ENCODE measurements around the gene CNTROB.

Gene CNTROB

DNA sequence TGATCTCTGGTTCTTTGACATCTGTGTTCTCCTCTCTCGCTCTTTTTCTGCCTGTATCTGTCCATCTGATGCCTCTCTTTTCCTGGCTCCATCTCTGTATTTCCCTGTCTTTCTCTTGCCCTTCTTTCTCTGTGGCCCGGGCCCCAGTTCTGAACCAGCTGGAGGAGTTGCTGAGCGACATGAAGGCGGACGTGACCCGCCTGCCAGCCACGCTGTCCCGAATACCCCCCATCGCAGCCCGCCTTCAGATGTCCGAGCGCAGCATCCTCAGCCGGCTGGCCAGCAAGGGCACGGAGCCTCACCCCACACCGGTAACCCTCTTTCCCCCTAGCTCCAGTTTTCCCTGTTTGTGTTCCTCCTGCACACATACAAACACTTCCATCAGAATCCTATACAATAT is 21.7 kb upstream of the CNTROB start:
- Histone ChIP-seq H3K9ac (ENCODE audit: low read length in 5 of 5) (no peak overlapping the region), H3K27ac (ENCODE audit: low read depth, low read length) (no peak overlapping the region), H3K4me1 (ENCODE audit: control insufficient read depth in 5 of 5, insufficient read depth in 5 of 5, low read length in 5 of 5) (peaks cover 2 to 6% (median 5%) of the 10 kb centered on the region in 5 donors), H3K4me3 (ENCODE audit: low read depth in 1 of 5, low read length in 5 of 5) (no peak overlapping the region), H3K36me3 (ENCODE audit: control insufficient read depth in 5 of 5, insufficient read depth in 5 of 5, low read length in 5 of 5) (peaks cover 0 to 68% (median 60%) of the 10 kb centered on the region in 5 donors), H3K27me3 (ENCODE audit: control insufficient read depth in 5 of 5, insufficient read depth in 4 of 5, low read length in 5 of 5) (no peaks in the 10 kb centered on the region), H3K9me3 (ENCODE audit: control insufficient read depth in 5 of 5, low read length in 5 of 5) (no peaks in the 10 kb centered on the region)

DNA sequence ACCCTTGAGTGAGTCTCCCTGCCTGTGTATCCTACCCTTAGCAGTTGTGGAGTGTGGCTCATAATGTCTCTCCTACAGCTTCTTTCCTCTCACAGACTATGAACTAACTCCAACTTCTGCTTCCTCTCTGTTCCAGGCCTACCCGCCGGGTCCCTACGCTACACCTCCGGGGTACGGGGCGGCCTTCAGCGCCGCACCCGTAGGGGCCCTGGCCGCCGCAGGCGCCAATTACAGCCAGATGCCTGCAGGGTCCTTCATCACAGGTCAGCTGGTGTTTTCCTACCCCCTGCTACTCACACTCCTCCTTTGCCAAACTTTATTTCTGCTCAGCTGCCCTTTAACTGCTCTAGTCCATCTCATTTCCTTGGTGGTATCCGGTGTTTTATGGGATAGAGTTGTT is 21.3 kb upstream of the CNTROB start:
- Histone ChIP-seq H3K9me3 (ENCODE audit: control insufficient read depth in 5 of 5, low read length in 5 of 5) (no peaks in the 10 kb centered on the region), H3K9ac (ENCODE audit: low read length in 5 of 5) (no peak overlapping the region), H3K4me3 (ENCODE audit: low read depth in 1 of 5, low read length in 5 of 5) (no peak overlapping the region), H3K36me3 (ENCODE audit: control insufficient read depth in 5 of 5, insufficient read depth in 5 of 5, low read length in 5 of 5) (peaks cover 0 to 63% (median 56%) of the 10 kb centered on the region in 5 donors), H3K27ac (ENCODE audit: low read depth, low read length) (no peak overlapping the region), H3K4me1 (ENCODE audit: control insufficient read depth in 5 of 5, insufficient read depth in 5 of 5, low read length in 5 of 5) (peaks cover 2 to 10% (median 10%) of the 10 kb centered on the region in 5 donors), H3K27me3 (ENCODE audit: control insufficient read depth in 5 of 5, insufficient read depth in 4 of 5, low read length in 5 of 5) (no peaks in the 10 kb centered on the region)

DNA sequence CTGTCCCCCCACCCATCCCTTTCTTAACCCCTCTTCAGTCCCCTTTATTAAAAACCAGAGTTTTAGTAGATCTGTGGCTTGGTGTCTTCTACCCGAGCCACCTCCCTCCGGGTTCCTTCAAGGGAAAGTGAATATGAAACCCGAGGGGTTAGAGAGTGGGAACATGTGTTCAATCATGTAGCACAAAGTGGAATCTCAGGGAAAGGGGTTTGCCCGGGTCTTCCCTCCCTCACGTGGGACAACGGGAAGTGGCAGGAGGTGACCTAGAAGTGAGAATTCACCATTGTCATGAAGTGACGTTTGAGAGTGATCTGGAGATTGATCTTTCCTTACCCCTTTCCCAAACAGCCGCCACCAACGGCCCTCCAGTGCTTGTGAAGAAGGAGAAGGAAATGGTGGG is 20.9 kb upstream of the CNTROB start:
- Histone ChIP-seq H3K27ac (ENCODE audit: low read depth, low read length) (no peak overlapping the region), H3K4me1 (ENCODE audit: control insufficient read depth in 5 of 5, insufficient read depth in 5 of 5, low read length in 5 of 5) (peaks cover 2 to 13% (median 12%) of the 10 kb centered on the region in 5 donors), H3K9ac (ENCODE audit: low read length in 5 of 5) (no peak overlapping the region), H3K36me3 (ENCODE audit: control insufficient read depth in 5 of 5, insufficient read depth in 5 of 5, low read length in 5 of 5) (peaks cover 0 to 59% (median 52%) of the 10 kb centered on the region in 5 donors), H3K4me3 (ENCODE audit: low read depth in 1 of 5, low read length in 5 of 5) (no peak overlapping the region), H3K27me3 (ENCODE audit: control insufficient read depth in 5 of 5, insufficient read depth in 4 of 5, low read length in 5 of 5) (no peaks in the 10 kb centered on the region), H3K9me3 (ENCODE audit: control insufficient read depth in 5 of 5, low read length in 5 of 5) (no peaks in the 10 kb centered on the region)

DNA sequence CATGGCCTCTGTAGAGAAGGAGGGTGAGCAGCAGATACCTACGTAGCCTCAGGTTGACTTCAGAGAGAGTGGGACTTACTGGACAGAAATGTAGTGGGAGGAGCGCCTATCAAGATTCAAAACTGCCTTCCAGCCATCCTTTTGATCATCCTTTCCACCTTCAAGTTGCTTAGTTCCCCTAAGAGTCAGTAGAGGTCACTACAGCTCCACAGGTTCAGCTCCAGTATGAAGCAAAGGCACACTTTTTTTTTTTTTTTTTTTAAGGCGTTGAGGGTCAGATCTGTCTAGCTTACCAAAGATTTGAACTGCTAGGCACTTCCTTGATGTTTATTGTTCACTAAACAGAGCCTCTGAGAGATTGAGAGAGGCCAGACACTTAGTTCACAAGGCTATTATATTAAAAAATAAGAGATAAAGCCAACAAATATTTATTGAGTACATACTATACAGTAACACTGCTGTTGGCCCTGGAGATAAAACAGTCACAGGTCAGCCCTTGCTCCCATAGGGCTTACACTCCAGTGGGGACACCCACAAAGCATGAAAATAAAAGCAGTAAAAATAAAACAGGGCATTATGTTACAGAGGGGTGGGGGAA is 19.0 kb upstream of the CNTROB start:
- Histone ChIP-seq H3K36me3 (ENCODE audit: control insufficient read depth in 5 of 5, insufficient read depth in 5 of 5, low read length in 5 of 5) (peaks cover 0 to 40% (median 34%) of the 10 kb centered on the region in 5 donors), H3K4me3 (ENCODE audit: low read depth in 1 of 5, low read length in 5 of 5) (no peak overlapping the region), H3K27ac (ENCODE audit: low read depth, low read length) (no peak overlapping the region), H3K4me1 (ENCODE audit: control insufficient read depth in 5 of 5, insufficient read depth in 5 of 5, low read length in 5 of 5) (peaks cover 2 to 20% (median 20%) of the 10 kb centered on the region in 5 donors), H3K9me3 (ENCODE audit: control insufficient read depth in 5 of 5, low read length in 5 of 5) (no peaks in the 10 kb centered on the region), H3K9ac (ENCODE audit: low read length in 5 of 5) (peak overlapping the region in 1 of 5 donors; percentile 15), H3K27me3 (ENCODE audit: control insufficient read depth in 5 of 5, insufficient read depth in 4 of 5, low read length in 5 of 5) (no peaks in the 10 kb centered on the region)

DNA sequence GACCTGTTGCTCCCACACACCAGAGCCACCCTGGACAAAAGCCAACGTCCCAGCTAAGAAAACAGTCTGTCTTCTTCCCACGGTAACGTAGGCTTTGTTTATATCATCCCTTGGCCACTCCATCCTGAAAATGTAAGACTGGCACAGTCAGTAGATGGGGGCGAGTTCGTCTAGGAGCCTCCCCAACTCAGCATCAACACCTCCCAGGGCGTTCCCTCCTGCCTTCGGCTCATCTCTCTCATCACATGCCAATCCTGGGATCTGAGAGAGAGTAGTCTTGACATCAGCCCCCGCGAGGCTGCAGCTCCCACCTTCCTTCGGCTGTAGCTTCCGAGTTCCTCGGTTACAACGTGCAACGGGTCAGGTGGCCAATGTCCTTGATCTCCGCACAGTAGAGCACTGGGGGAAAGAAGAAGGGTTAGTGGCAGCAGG is 16.8 kb upstream of the CNTROB start:
- Histone ChIP-seq H3K9ac (ENCODE audit: low read length in 5 of 5) (peak overlapping the region in 4 of 5 donors; percentile 52 to 76 (median 61)), H3K4me3 (ENCODE audit: low read depth in 1 of 5, low read length in 5 of 5) (peak overlapping the region; percentile 56 to 85 (median 74)), H3K4me1 (ENCODE audit: control insufficient read depth in 5 of 5, insufficient read depth in 5 of 5, low read length in 5 of 5) (peaks cover 2 to 20% (median 20%) of the 10 kb centered on the region in 5 donors), H3K27ac (ENCODE audit: low read depth, low read length) (no peak overlapping the region), H3K36me3 (ENCODE audit: control insufficient read depth in 5 of 5, insufficient read depth in 5 of 5, low read length in 5 of 5) (peaks cover 0 to 20% (median 16%) of the 10 kb centered on the region in 5 donors), H3K9me3 (ENCODE audit: control insufficient read depth in 5 of 5, low read length in 5 of 5) (no peaks in the 10 kb centered on the region), H3K27me3 (ENCODE audit: control insufficient read depth in 5 of 5, insufficient read depth in 4 of 5, low read length in 5 of 5) (no peaks in the 10 kb centered on the region)

DNA sequence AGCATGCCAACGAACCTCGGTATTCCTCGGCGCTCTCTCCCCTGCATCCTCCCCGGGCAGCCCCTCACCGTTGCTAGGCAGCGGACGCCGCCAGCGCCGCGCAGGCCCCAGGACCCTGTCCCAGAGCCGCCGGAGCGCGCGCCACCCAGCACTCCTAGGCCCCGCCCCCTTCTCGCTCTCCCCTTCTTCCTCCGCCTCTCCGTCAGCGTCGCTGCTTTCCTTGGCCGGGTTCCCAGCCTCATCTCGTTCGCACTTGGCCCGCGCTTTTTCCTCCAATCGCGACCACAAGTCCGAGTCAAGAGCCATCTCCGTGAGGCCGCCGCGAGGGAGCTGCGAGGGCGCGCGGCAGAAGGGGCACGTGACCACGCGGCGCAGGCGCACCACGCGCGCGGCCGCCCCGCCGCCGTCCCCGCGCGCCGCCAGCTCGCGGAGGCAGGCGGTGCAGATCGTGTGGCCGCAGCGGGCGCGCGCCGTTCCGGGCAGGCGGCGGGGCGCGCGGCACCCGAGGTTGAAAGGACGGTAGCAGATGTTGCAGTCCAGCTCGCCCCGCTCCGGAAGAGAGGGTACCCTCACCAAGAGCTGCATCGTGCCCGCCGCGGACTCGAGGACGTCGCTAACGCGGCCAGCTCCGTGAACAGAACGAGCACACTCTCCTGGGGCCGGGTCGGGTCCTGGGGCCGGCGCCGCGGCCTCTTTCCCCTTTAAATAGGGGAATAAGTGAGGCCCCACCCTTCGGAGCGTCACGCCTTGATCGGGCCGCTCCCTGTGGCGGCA is 16.2 kb upstream of the CNTROB start, which contains the start of gene RNF227:
Gene RNF227, minus strand, starts transcription at position 679 of the 774 bp plus-strand sequence. Its CDS starts 94 bp downstream, at position 585.
- Histone ChIP-seq H3K36me3 (ENCODE audit: control insufficient read depth in 5 of 5, insufficient read depth in 5 of 5, low read length in 5 of 5) (peaks cover 0 to 14% (median 10%) of the 10 kb centered on the region in 5 donors), H3K4me1 (ENCODE audit: control insufficient read depth in 5 of 5, insufficient read depth in 5 of 5, low read length in 5 of 5) (peaks cover 2 to 20% (median 20%) of the 10 kb centered on the region in 5 donors), H3K27me3 (ENCODE audit: control insufficient read depth in 5 of 5, insufficient read depth in 4 of 5, low read length in 5 of 5) (no peaks in the 10 kb centered on the region), H3K9me3 (ENCODE audit: control insufficient read depth in 5 of 5, low read length in 5 of 5) (no peaks in the 10 kb centered on the region), H3K27ac (ENCODE audit: low read depth, low read length) (peak within 1 kb of the TSS; percentile 41), H3K4me3 (ENCODE audit: low read depth in 1 of 5, low read length in 5 of 5) (peak within 1 kb of the TSS; percentile 68 to 85 (median 74)), H3K9ac (ENCODE audit: low read length in 5 of 5) (peak within 1 kb of the TSS; percentile 42 to 76 (median 65))

DNA sequence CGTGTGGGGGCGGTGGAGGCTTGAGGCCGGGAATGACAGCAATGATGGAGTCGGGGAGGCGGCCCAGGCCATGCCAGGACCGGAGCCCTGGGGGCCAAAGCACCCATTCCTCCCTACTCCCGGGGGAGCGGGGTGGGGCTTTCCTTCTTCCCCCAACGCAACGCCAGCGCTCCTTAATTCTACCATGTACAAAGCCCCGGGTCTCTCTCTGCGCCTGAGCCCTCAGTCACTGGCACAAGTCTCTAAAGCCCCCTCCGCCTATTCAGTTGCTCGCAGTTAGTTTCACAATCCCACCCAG is 15.7 kb upstream of the CNTROB start:
- Histone ChIP-seq H3K27me3 (ENCODE audit: control insufficient read depth in 5 of 5, insufficient read depth in 4 of 5, low read length in 5 of 5) (no peaks in the 10 kb centered on the region), H3K27ac (ENCODE audit: low read depth, low read length) (peak overlapping the region; percentile 41), H3K9ac (ENCODE audit: low read length in 5 of 5) (peak overlapping the region in 4 of 5 donors; percentile 42 to 70 (median 66)), H3K36me3 (ENCODE audit: control insufficient read depth in 5 of 5, insufficient read depth in 5 of 5, low read length in 5 of 5) (peaks cover 0 to 9% (median 6%) of the 10 kb centered on the region in 5 donors), H3K4me1 (ENCODE audit: control insufficient read depth in 5 of 5, insufficient read depth in 5 of 5, low read length in 5 of 5) (peaks cover 2 to 20% (median 20%) of the 10 kb centered on the region in 5 donors), H3K9me3 (ENCODE audit: control insufficient read depth in 5 of 5, low read length in 5 of 5) (no peaks in the 10 kb centered on the region), H3K4me3 (ENCODE audit: low read depth in 1 of 5, low read length in 5 of 5) (peak overlapping the region; percentile 61 to 79 (median 73))

DNA sequence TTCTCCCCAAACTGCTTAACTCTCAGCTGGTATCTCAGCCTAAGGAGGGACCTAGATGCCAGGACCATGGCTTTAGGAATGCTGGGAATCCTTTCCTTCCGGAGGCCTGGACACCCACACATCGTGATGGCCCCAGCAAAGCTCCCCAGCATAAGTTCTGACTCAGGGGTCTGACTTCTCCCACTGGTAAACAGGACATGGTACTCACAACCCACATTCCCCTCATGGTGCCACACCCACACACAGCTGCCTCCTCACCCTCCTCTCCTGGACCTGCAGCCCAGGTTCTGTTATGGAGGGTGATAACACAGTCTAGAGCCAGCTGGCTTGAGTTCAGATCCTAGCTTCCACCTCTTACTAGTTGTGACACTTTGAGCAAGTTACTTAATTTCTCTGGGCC is 15.2 kb upstream of the CNTROB start:
- Histone ChIP-seq H3K27me3 (ENCODE audit: control insufficient read depth in 5 of 5, insufficient read depth in 4 of 5, low read length in 5 of 5) (no peaks in the 10 kb centered on the region), H3K4me1 (ENCODE audit: control insufficient read depth in 5 of 5, insufficient read depth in 5 of 5, low read length in 5 of 5) (peaks cover 2 to 20% (median 20%) of the 10 kb centered on the region in 5 donors), H3K9ac (ENCODE audit: low read length in 5 of 5) (peak overlapping the region in 1 of 5 donors; percentile 7), H3K36me3 (ENCODE audit: control insufficient read depth in 5 of 5, insufficient read depth in 5 of 5, low read length in 5 of 5) (peaks cover 0 to 4% (median 2%) of the 10 kb centered on the region in 5 donors), H3K9me3 (ENCODE audit: control insufficient read depth in 5 of 5, low read length in 5 of 5) (no peaks in the 10 kb centered on the region), H3K4me3 (ENCODE audit: low read depth in 1 of 5, low read length in 5 of 5) (peak overlapping the region in 3 of 5 donors; percentile 61 to 74 (median 73)), H3K27ac (ENCODE audit: low read depth, low read length) (no peak overlapping the region)

DNA sequence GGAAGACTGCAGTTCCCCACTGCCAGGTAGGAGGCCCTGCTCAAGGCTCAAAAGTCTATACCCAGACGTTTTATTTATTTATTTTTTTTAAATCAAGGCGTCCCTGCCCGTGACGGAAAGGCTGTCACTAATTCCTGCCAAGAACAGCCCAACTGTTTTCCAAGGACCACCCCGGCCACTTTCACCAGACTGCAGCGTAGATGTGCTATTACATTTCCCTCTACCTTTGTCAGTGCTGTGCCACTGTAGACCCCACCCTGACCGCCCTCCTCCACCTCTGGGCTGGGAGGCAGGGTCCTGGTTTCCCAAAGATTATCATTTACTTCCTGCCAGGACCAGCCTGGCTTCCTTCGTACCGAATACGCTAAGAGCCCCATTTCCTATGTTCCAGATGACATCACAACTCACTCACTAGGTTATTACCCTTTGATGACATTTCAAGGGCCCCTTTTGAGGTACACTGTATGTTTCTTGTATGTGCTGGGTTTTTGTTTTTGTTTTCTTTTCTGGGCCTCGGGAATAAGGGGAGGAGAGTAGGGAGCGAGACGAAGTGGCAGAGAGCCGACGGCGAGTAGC is 9.6 kb upstream of the CNTROB start:
- Histone ChIP-seq H3K4me1 (ENCODE audit: control insufficient read depth in 5 of 5, insufficient read depth in 5 of 5, low read length in 5 of 5) (peaks cover 1 to 15% (median 14%) of the 10 kb centered on the region in 5 donors), H3K27ac (ENCODE audit: low read depth, low read length) (peak overlapping the region; percentile 10), H3K9me3 (ENCODE audit: control insufficient read depth in 5 of 5, low read length in 5 of 5) (no peaks in the 10 kb centered on the region), H3K9ac (ENCODE audit: low read length in 5 of 5) (peak overlapping the region in 4 of 5 donors; percentile 57 to 74 (median 70)), H3K36me3 (ENCODE audit: control insufficient read depth in 5 of 5, insufficient read depth in 5 of 5, low read length in 5 of 5) (no peaks in the 10 kb centered on the region), H3K4me3 (ENCODE audit: low read depth in 1 of 5, low read length in 5 of 5) (peak overlapping the region; percentile 69 to 83 (median 75)), H3K27me3 (ENCODE audit: control insufficient read depth in 5 of 5, insufficient read depth in 4 of 5, low read length in 5 of 5) (no peaks in the 10 kb centered on the region)
